Panc1 (cell line): ENCODE results near the gene ARGFX. TPM values are rescaled to one million over a fixed set of nuclear protein-coding genes. Genes with fewer than 3 reads are reported as not detected.

Experiments
- ATAC-seq: fragments of 200-7000 bp; cut with Tn5 transposase; 2 replicates; pipeline ENCODE4 v1.9.1; 2020; ENCODE audit warnings: mild to moderate bottlenecking, moderate library complexity
- BruUV-seq: library from RNA; stranded (reverse); fragments of 400-500 nt; replicated peaks from 2 replicates; lab custom pipeline; 2021; lab: Mats Ljungman, UMichigan
- CTCF ChIA-PET: fragments of 300-600 bp; sonication (Branson Sonifier 250); formaldehyde crosslinking; loops from one replicate; lab custom pipeline; 2022; ENCODE audit warnings: antibody characterized with exemption; lab: Charles Lee
- POLR2A ChIA-PET: fragments of 300-600 bp; sonication (Branson Sonifier 250); formaldehyde crosslinking; loops from one replicate; lab custom pipeline; 2022; ENCODE audit warnings: antibody characterized with exemption; lab: Charles Lee
- DNase-seq: peaks from one replicate; pipeline ENCODE4 v3.0.0-alpha.2; 2010; ENCODE audit warnings: low read depth, low spot score
- H3K27ac ChIP-seq: 2 replicates; pipeline ENCODE4 v1.5.1; 2011; ENCODE audit warnings: mild to moderate bottlenecking, low read length, inconsistent platforms
- H3K27me3 ChIP-seq: fragments of 200-500 bp; sonication (Bioruptor generic); 2 replicates; pipeline ENCODE4 v1.6.0; 2014; ENCODE audit warnings: low read length, inconsistent platforms; ENCODE audit not compliant: control insufficient read depth, insufficient read depth
- H3K36me3 ChIP-seq: fragments of 200-500 bp; sonication (Bioruptor generic); 2 replicates; pipeline ENCODE4 v1.5.1; 2014; ENCODE audit warnings: inconsistent platforms, mild to moderate bottlenecking, low read length, moderate library complexity; ENCODE audit not compliant: control insufficient read depth, insufficient read depth
- H3K4me1 ChIP-seq: 2 replicates; pipeline ENCODE4 v1.5.1; 2011; ENCODE audit warnings: inconsistent platforms, mild to moderate bottlenecking, low read length, moderate library complexity; ENCODE audit not compliant: control insufficient read depth, insufficient read depth
- H3K4me3 ChIP-seq, 2 experiments: 2 replicates each; pipeline ENCODE4 v1.5.1; 2011 to 2012; ENCODE audit warnings: low read depth in 2 of 2, low read length in 2 of 2, mild to moderate bottlenecking in 2 of 2, inconsistent platforms in 1 of 2, moderate library complexity in 1 of 2
- H3K9me3 ChIP-seq: fragments of 200-500 bp; sonication (Bioruptor generic); 2 replicates; pipeline ENCODE4 v1.5.1; 2014; ENCODE audit warnings: low read depth, mild to moderate bottlenecking, inconsistent platforms, low read length, moderate library complexity; ENCODE audit not compliant: control insufficient read depth, insufficient read depth
- POLR2AphosphoS5 ChIP-seq: IDR thresholded peaks from 2 replicates; pipeline ENCODE4 v1.6.1; 2012; ENCODE audit warnings: mild to moderate bottlenecking, low read depth, low read length, moderate library complexity
- SIN3A ChIP-seq: IDR thresholded peaks from 2 replicates; pipeline ENCODE4 v1.6.1; 2012; ENCODE audit warnings: low read depth, mild to moderate bottlenecking, low read length, moderate library complexity, borderline replicate concordance; ENCODE audit not compliant: insufficient read depth
- TCF7L2 ChIP-seq: IDR thresholded peaks from 2 replicates; pipeline ENCODE4 v1.6.1; 2011; ENCODE audit warnings: mild to moderate bottlenecking, low read depth, low read length, inconsistent platforms
- in situ Hi-C: cut with HindIII; loops from 2 replicates; pipeline ENCODE4 v1.10.0; 2016; ENCODE audit warnings: low sequenced_read_pairs, low pct_unique_long_range_greater_than_20kb
- intact Hi-C: fragments of 100-400 bp; cut with micrococcal nuclease; formaldehyde crosslinking; loops from one replicate; pipeline ENCODE4 v1.10.0; 2022; ENCODE audit not compliant: unreplicated experiment
- total RNA-seq: library from RNA; stranded (reverse); gene quantifications from one replicate; pipeline ENCODE4 v1.2.1, GENCODE V29; 2021; ENCODE audit not compliant: unreplicated experiment
- TF ChIP-seq, protein P1 (sequence below): fragments of 450-650 bp; IDR thresholded peaks from 2 replicates; pipeline ENCODE4 v1.5.1; 2017; ENCODE audit warnings: mild to moderate bottlenecking
- TF ChIP-seq, protein P2 (sequence below), 2 experiments: IDR thresholded peaks; 2 replicates each; pipeline ENCODE4 v1.6.1; 2011 to 2012; ENCODE audit warnings: low read depth in 2 of 2, control low read depth in 1 of 2, low read length in 1 of 2, mild to moderate bottlenecking in 1 of 2, moderate library complexity in 1 of 2; ENCODE audit not compliant: insufficient read depth in 1 of 2

The ARGFX gene
- total RNA-seq, 1 experiment from 2014 or later = not detected

- DNase-seq (no peak), ATAC-seq (no peak)
- CTCF ChIA-PET = no interaction called here
- H3K9me3 ChIP-seq = no peaks in the 10 kb centered on the region
- intact Hi-C loops = no loop called here
- POLR2A ChIA-PET = no interaction called here
- H3K36me3 ChIP-seq = no peaks in the 10 kb centered on the region; the same call in 1 of the 2 replicates
- no peak overlapping the region for H3K27ac ChIP-seq
- no TSS peak for BruUV-seq
- in situ Hi-C loops = no loop called here
- TF ChIP-seq, protein P1, sequence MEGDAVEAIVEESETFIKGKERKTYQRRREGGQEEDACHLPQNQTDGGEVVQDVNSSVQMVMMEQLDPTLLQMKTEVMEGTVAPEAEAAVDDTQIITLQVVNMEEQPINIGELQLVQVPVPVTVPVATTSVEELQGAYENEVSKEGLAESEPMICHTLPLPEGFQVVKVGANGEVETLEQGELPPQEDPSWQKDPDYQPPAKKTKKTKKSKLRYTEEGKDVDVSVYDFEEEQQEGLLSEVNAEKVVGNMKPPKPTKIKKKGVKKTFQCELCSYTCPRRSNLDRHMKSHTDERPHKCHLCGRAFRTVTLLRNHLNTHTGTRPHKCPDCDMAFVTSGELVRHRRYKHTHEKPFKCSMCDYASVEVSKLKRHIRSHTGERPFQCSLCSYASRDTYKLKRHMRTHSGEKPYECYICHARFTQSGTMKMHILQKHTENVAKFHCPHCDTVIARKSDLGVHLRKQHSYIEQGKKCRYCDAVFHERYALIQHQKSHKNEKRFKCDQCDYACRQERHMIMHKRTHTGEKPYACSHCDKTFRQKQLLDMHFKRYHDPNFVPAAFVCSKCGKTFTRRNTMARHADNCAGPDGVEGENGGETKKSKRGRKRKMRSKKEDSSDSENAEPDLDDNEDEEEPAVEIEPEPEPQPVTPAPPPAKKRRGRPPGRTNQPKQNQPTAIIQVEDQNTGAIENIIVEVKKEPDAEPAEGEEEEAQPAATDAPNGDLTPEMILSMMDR = no peak
- H3K4me1 ChIP-seq = no peaks in the 10 kb centered on the region
- H3K4me3 ChIP-seq = no peak overlapping the region
- no peaks in the 10 kb centered on the region for H3K27me3 ChIP-seq
These were observed 36.5 kb upstream of the ARGFX start for GRCh38 chr3:121531269-121531668.

- DNase-seq (no peak), ATAC-seq (no peak)
- ChIA-PET POLR2A (no interaction called here), CTCF (no interaction called here)
- peaks cover 4% of the 10 kb centered on the region; the same call in 1 of the 2 replicates for H3K4me1 ChIP-seq
- peaks cover 5% of the 10 kb centered on the region for H3K36me3 ChIP-seq
- H3K27me3 ChIP-seq = no peaks in the 10 kb centered on the region
- in situ Hi-C loops (no loop called here), intact Hi-C loops (loop anchor here (10.0 kb wide), 4 partner anchors 552 to 822 kb away; no protein-coding TSS in a partner anchor)
- no peaks in the 10 kb centered on the region for H3K9me3 ChIP-seq
- BruUV-seq = no TSS peak
- no peak overlapping the region for H3K27ac ChIP-seq
- TF ChIP-seq, protein P1 = no peak
- TF ChIP-seq SIN3A (no peak), TCF7L2 (no peak), POLR2AphosphoS5 (no peak)
- TF ChIP-seq, protein P2, sequence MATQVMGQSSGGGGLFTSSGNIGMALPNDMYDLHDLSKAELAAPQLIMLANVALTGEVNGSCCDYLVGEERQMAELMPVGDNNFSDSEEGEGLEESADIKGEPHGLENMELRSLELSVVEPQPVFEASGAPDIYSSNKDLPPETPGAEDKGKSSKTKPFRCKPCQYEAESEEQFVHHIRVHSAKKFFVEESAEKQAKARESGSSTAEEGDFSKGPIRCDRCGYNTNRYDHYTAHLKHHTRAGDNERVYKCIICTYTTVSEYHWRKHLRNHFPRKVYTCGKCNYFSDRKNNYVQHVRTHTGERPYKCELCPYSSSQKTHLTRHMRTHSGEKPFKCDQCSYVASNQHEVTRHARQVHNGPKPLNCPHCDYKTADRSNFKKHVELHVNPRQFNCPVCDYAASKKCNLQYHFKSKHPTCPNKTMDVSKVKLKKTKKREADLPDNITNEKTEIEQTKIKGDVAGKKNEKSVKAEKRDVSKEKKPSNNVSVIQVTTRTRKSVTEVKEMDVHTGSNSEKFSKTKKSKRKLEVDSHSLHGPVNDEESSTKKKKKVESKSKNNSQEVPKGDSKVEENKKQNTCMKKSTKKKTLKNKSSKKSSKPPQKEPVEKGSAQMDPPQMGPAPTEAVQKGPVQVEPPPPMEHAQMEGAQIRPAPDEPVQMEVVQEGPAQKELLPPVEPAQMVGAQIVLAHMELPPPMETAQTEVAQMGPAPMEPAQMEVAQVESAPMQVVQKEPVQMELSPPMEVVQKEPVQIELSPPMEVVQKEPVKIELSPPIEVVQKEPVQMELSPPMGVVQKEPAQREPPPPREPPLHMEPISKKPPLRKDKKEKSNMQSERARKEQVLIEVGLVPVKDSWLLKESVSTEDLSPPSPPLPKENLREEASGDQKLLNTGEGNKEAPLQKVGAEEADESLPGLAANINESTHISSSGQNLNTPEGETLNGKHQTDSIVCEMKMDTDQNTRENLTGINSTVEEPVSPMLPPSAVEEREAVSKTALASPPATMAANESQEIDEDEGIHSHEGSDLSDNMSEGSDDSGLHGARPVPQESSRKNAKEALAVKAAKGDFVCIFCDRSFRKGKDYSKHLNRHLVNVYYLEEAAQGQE (IDR thresholded peaks at IDR 0.05; ENCODE audit: insufficient read depth in 1 of 2, low read depth in 2 of 2, low read length in 1 of 2) = no peak
- H3K4me3 ChIP-seq = no peak overlapping the region
These were observed 24.8 kb upstream of the ARGFX start for GRCh38 chr3:121542924-121543323.
